Suprapubic skin (tissue), 3 donors: ENCODE results near the gene EXOC3L4.

Experiments
- POLR2A ChIP-seq, 2 donors: fragments of 450-650 bp; IDR thresholded peaks; one replicate each; pipeline ENCODE4 v1.6.1; 2017; ENCODE audit warnings: antibody characterized with exemption in 2 of 2, mild to moderate bottlenecking in 2 of 2, moderate library complexity in 2 of 2
- TF ChIP-seq, protein P1 (sequence below), 2 donors: fragments of 200-600 bp in 1 of 2; fragments of 450-650 bp in 1 of 2; sonication (generic) in 1 of 2; IDR thresholded peaks; one replicate each; pipeline ENCODE4 v1.5.1; 2016 to 2019; ENCODE audit warnings: antibody characterized with exemption in 2 of 2, mild to moderate bottlenecking in 1 of 2, moderate library complexity in 1 of 2

DNA sequence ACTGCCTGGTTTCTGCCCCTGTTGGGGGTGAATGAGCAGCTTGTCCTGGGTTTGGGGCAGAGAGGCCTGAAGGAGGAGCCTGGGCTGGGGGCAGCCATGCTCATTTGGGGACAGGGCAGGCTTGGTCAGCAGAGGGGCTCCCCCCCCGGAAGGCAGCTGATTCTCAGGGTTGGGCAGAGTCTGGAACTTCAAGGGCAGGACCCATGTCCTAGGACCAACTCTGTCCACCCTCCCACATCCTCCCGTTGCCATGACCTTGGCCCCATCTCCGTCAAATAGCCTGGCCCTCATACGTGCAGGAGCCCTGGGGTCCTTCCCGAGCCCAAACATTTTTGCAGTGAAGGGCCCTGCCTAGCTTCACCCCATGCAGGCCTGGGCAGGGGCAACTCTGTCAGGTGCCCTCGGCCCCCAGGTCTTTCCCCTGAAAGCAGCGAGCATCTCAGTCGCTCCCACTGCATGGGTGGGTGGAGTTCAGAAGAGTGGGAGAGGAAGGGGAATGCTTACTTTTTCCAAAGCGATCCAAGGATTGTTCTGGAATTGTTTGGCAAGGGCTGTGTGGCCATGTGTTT, 61.4 kb downstream of the EXOC3L4 start:
- no peak for TF ChIP-seq POLR2A (IDR thresholded peaks at IDR 0.05)
- TF ChIP-seq, protein P1, sequence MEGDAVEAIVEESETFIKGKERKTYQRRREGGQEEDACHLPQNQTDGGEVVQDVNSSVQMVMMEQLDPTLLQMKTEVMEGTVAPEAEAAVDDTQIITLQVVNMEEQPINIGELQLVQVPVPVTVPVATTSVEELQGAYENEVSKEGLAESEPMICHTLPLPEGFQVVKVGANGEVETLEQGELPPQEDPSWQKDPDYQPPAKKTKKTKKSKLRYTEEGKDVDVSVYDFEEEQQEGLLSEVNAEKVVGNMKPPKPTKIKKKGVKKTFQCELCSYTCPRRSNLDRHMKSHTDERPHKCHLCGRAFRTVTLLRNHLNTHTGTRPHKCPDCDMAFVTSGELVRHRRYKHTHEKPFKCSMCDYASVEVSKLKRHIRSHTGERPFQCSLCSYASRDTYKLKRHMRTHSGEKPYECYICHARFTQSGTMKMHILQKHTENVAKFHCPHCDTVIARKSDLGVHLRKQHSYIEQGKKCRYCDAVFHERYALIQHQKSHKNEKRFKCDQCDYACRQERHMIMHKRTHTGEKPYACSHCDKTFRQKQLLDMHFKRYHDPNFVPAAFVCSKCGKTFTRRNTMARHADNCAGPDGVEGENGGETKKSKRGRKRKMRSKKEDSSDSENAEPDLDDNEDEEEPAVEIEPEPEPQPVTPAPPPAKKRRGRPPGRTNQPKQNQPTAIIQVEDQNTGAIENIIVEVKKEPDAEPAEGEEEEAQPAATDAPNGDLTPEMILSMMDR (IDR thresholded peaks at IDR 0.05): no peak
